Uterus (tissue), 4 donors: ENCODE measurements around the gene CLUH. TPM values are rescaled to one million over a fixed set of nuclear protein-coding genes. Genes with fewer than 3 reads are reported as not detected.

Source experiments
- DNase-seq, 2 donors: peaks; one replicate each; pipeline ENCODE4 v3.0.0-alpha.2; 2019 to 2020
- H3K27ac ChIP-seq, 2 donors: fragments of 200-600 bp; sonication (generic); 1 replicate in 1 of 2; 2 replicates in 1 of 2; pipeline ENCODE4 v1.5.1; 2016 to 2018
- H3K27me3 ChIP-seq, 2 donors: fragments of 200-600 bp; sonication (generic); one replicate each; pipeline ENCODE4 v1.5.1; 2018 to 2019; ENCODE audit warnings: control low read depth in 1 of 2
- H3K36me3 ChIP-seq, 2 donors: fragments of 200-600 bp; sonication (generic); one replicate each; pipeline ENCODE4 v1.5.1; 2019; ENCODE audit warnings: control low read depth in 1 of 2
- H3K4me1 ChIP-seq, 2 donors: fragments of 200-600 bp; sonication (generic); one replicate each; pipeline ENCODE4 v1.5.1; 2018 to 2019; ENCODE audit warnings: control low read depth in 1 of 2
- H3K4me3 ChIP-seq, 2 donors: fragments of 200-600 bp; sonication (generic); 1 replicate in 1 of 2; 2 replicates in 1 of 2; pipeline ENCODE4 v1.5.1; 2018 to 2019; ENCODE audit warnings: mild to moderate bottlenecking in 1 of 2
- H3K9me3 ChIP-seq, 2 donors: fragments of 200-600 bp; sonication (generic); one replicate each; pipeline ENCODE4 v1.5.1; 2019; ENCODE audit warnings: control low read depth in 1 of 2
- POLR2A ChIP-seq, 2 donors: fragments of 450-650 bp; IDR thresholded peaks; one replicate each; pipeline ENCODE4 v1.6.1; 2016; ENCODE audit warnings: antibody characterized with exemption in 2 of 2, mild to moderate bottlenecking in 1 of 2, moderate library complexity in 1 of 2
- intact Hi-C: fragments of 100-400 bp; cut with DNase I; formaldehyde crosslinking; loops from one replicate; pipeline ENCODE4 v1.15.1; 2023; ENCODE audit warnings: low total_unique reads
- total RNA-seq, 4 donors: library from RNA; depleted of rRNA in 3 of 4; stranded (reverse); fragments of >200 nt in 3 of 4; gene quantifications; one replicate each; pipeline versions ENCODE4 v1.1.0 to v1.2.4, GENCODE V29; 2014 to 2023
- TF ChIP-seq, protein P1 (sequence below), 4 experiments: fragments of 200-600 bp in 2 of 4; fragments of 450-650 bp in 2 of 4; sonication (generic) in 2 of 4; IDR thresholded peaks; one replicate each; pipeline ENCODE4 v1.5.1; 2016 to 2019; ENCODE audit warnings: antibody characterized with exemption in 4 of 4, mild to moderate bottlenecking in 2 of 4, moderate library complexity in 1 of 4
- donor health status: DM: yes; HTN: yes; CAD: no.

CLUH gene
- total RNA-seq, 4 donors from 2014 or later = 9.2 to 40.3 (median 20.1) TPM

DNA sequence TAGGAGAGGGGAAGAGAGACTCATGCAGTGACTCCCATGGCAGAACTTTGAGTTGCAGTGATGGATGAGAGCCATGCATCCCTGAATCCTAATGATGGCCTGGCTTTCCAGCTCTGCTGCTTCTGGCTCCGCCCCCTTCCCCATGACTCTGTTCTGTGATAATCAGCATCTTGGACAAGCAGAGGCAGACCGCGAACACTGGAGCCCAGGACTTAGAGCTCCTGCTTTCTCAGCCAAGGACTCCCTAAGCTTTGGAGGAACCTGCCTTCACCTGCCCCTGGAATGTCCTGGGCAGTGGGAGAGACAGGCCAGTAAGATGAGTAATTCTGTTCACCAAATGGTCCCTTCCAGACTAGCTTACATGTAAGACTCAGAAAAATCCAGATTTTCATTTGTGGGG is 25.4 kb upstream of the CLUH start:
- Histone ChIP-seq H3K36me3 (no peaks in the 10 kb centered on the region), H3K27ac (no peak overlapping the region), H3K4me3 (no peak overlapping the region), H3K27me3 (no peaks in the 10 kb centered on the region), H3K9me3 (no peaks in the 10 kb centered on the region), H3K4me1 (no peaks in the 10 kb centered on the region)
- DNase-seq = no peak
- intact Hi-C loops = no loop called here
- TF ChIP-seq, protein P1, sequence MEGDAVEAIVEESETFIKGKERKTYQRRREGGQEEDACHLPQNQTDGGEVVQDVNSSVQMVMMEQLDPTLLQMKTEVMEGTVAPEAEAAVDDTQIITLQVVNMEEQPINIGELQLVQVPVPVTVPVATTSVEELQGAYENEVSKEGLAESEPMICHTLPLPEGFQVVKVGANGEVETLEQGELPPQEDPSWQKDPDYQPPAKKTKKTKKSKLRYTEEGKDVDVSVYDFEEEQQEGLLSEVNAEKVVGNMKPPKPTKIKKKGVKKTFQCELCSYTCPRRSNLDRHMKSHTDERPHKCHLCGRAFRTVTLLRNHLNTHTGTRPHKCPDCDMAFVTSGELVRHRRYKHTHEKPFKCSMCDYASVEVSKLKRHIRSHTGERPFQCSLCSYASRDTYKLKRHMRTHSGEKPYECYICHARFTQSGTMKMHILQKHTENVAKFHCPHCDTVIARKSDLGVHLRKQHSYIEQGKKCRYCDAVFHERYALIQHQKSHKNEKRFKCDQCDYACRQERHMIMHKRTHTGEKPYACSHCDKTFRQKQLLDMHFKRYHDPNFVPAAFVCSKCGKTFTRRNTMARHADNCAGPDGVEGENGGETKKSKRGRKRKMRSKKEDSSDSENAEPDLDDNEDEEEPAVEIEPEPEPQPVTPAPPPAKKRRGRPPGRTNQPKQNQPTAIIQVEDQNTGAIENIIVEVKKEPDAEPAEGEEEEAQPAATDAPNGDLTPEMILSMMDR (IDR thresholded peaks at IDR 0.05) = no peak
- no peak for TF ChIP-seq POLR2A (IDR thresholded peaks at IDR 0.05)

DNA sequence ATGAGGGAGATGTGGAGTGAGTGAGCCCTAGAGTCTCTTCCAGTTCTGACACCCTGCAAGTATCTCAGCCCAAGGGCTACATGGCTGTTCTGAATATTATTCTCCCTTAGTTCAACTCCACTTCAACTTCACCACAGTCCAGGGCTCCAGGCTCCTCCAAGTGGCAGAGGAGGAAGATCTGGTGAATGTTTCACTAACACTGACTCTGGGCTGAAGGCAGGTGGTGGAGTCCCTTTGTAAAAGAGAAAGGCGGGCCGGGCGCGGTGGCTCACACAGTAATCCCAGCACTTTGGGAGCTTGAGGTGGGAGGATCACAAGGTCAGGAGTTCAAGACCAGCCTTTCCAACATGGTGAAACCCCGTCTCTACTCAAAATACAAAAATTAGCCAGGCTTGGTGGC is 24.3 kb upstream of the CLUH start:
- Histone ChIP-seq H3K4me1 (no peaks in the 10 kb centered on the region), H3K9me3 (no peaks in the 10 kb centered on the region), H3K4me3 (no peak overlapping the region), H3K27ac (no peak overlapping the region), H3K36me3 (no peaks in the 10 kb centered on the region), H3K27me3 (no peaks in the 10 kb centered on the region)
- TF ChIP-seq, protein P1 (IDR thresholded peaks at IDR 0.05) = no peak
- no peak for TF ChIP-seq POLR2A (IDR thresholded peaks at IDR 0.05)
- DNase-seq = no peak
- intact Hi-C loops = no loop called here

DNA sequence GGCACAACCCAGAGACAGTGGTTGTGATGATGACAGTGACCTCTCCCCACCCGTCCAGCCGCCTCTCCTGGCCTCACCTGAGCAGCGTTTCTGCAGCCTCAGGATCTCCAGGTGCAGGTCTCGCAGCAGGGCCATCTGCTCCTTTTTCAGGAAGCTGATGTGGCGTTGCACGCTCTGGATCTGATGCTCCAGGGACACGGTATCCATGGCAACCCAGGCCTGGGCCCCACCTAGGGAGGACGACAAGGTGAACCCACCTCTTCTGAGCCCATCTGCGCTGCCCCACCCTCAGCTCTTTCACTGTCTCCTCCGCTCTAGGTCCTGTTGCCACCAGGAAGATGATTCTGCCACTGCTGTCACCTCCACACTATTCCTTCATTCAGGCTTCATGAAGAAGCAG is 23.4 kb upstream of the CLUH start:
- intact Hi-C loops = no loop called here
- H3K4me3 ChIP-seq = no peak overlapping the region
- H3K36me3 ChIP-seq = no peaks in the 10 kb centered on the region
- no peak for TF ChIP-seq POLR2A (IDR thresholded peaks at IDR 0.05)
- TF ChIP-seq, protein P1 (IDR thresholded peaks at IDR 0.05) = no peak
- H3K27me3 ChIP-seq = no peaks in the 10 kb centered on the region
- H3K9me3 ChIP-seq = no peaks in the 10 kb centered on the region
- no peak for DNase-seq
- H3K27ac ChIP-seq = no peak overlapping the region
- no peaks in the 10 kb centered on the region for H3K4me1 ChIP-seq

DNA sequence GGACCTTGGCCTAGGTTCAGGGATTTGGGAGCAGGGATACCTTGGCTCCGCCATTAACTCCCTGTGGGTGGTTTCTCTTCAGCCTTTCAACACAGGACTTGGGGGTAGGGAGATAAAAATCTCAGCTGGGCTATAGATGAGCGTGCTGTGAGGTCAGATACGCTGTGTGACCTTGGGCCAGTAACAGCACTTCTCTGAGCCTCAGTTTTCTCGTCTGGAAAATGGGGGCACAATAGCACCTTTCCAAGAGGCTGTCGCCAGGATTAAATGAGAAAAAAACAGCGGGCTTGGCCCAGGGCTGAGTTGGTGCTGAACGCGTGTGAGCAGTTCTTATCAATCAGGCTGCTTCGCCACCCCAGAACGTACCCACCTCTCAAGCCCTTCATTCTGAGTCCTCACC is 20.2 kb upstream of the CLUH start:
- no peaks in the 10 kb centered on the region for H3K9me3 ChIP-seq
- no peaks in the 10 kb centered on the region for H3K4me1 ChIP-seq
- no peaks in the 10 kb centered on the region for H3K36me3 ChIP-seq
- no peak overlapping the region for H3K27ac ChIP-seq
- intact Hi-C loops = no loop called here
- H3K4me3 ChIP-seq = no peak overlapping the region
- TF ChIP-seq, protein P1 (IDR thresholded peaks at IDR 0.05) = no peak
- TF ChIP-seq POLR2A (IDR thresholded peaks at IDR 0.05) = no peak
- no peak for DNase-seq
- peaks cover 0 to 4% of the 10 kb centered on the region in 2 donors for H3K27me3 ChIP-seq

DNA sequence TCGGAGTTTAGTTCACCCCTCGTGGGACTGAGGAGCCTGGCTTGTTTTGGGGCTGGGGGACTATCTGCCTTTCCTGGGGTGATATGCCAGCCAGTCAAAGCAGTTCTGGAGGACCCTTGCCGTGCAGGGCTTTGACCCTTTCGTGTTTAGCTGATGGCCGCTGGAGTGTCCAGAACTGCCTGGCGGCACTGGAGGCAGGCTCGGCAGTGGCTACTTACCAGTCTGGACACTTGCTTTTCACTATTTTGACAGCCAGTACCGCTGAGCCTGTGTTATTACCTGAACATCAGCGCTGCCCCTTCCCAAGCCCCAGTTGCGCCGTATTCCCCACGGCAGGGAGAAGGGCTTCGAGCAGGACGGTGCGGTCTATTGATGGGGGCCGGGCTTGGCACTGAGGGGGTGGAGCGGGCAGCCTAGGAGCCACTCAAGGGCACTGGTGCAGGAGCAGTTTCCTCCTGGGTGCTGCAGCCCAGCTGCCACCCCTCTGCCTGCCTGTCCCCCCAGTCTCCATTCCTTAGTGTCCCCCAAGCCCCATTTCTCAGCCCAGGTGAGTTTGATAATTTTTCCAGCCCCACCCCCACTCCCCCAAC is 19.3 kb upstream of the CLUH start:
- Histone ChIP-seq H3K4me3 (no peak overlapping the region), H3K4me1 (no peaks in the 10 kb centered on the region), H3K9me3 (no peaks in the 10 kb centered on the region), H3K27me3 (peaks cover 0 to 4% of the 10 kb centered on the region in 2 donors), H3K27ac (no peak overlapping the region), H3K36me3 (no peaks in the 10 kb centered on the region)
- TF ChIP-seq, protein P1 (IDR thresholded peaks at IDR 0.05) = no peak
- intact Hi-C loops = no loop called here
- no peak for DNase-seq
